GM19238 (cell line): ENCODE results near the gene CYREN.
"Not testable (repeated sequence)": the region's sequence is repeated elsewhere in the genome, so short reads cannot be mapped to it uniquely, and the experiment has no call there.

Experiments
- DNase-seq: peaks from one replicate; pipeline ENCODE4 v3.0.0; 2011; ENCODE audit warnings: low spot score; ENCODE audit not compliant: insufficient read length

Gene CYREN

GRCh38 chr7:135179321-135179925 lies 8.9 kb upstream of the CYREN start:
- DNase-seq: no peak

- DNase-seq: no peak
These were observed 7.9 kb upstream of the CYREN start for GRCh38 chr7:135178364-135178763.

- DNase-seq: no peak
These were observed 6.7 kb upstream of the CYREN start for GRCh38 chr7:135177028-135177696.

- DNase-seq: no peak
These were observed 5.4 kb upstream of the CYREN start for GRCh38 chr7:135175931-135176330.

GRCh38 chr7:135174941-135175340 lies 4.4 kb upstream of the CYREN start:
- no peak for DNase-seq

- DNase-seq: not testable (repeated sequence)
These were observed 3.4 kb upstream of the CYREN start for GRCh38 chr7:135173916-135174315.

GRCh38 chr7:135171581-135172291 lies 1.2 kb upstream of the CYREN start:
- not testable (repeated sequence) for DNase-seq

- not testable (repeated sequence) for DNase-seq
These were observed 533 bp upstream of the CYREN start for GRCh38 chr7:135170998-135171481.

- no peak for DNase-seq
These were observed 588 bp downstream of the CYREN start for GRCh38 chr7:135169964-135170273.

- DNase-seq: peak; percentile 50
These were observed 1.2 kb downstream of the CYREN start for GRCh38 chr7:135169141-135169963.

- no peak for DNase-seq
These were observed 1.9 kb downstream of the CYREN start for GRCh38 chr7:135168489-135169140.

- DNase-seq: no peak
These were observed 2.5 kb downstream of the CYREN start for GRCh38 chr7:135168001-135168400.

- no peak for DNase-seq
These were observed 3.1 kb downstream of the CYREN start for GRCh38 chr7:135167365-135167917.

- DNase-seq: no peak
These were observed 4.0 kb downstream of the CYREN start for GRCh38 chr7:135166338-135166990.

- no peak for DNase-seq
These were observed 4.6 kb downstream of the CYREN start for GRCh38 chr7:135165862-135166261.

- no peak for DNase-seq
These were observed 6.0 kb downstream of the CYREN start for GRCh38 chr7:135164357-135165061.

- DNase-seq: no peak
These were observed 8.0 kb downstream of the CYREN start for GRCh38 chr7:135162382-135163001.

GRCh38 chr7:135161669-135162068 lies 8.8 kb downstream of the CYREN start:
- no peak for DNase-seq
